WTC11 (cell line): Measurements from ENCODE around the gene TRAP1. TPM values are rescaled to one million over a fixed set of nuclear protein-coding genes. Genes with fewer than 3 reads are reported as not detected.

Source experiments
- ATAC-seq: fragments of 200-7000 bp; cut with Tn5 transposase; 2 replicates; pipeline ENCODE4 v1.10.0; 2021; ENCODE audit warnings: mild to moderate bottlenecking, moderate library complexity
- CTCF ChIA-PET: fragments of 300-600 bp; sonication (Branson Sonifier 250); formaldehyde crosslinking; loops from one replicate; lab custom pipeline; 2021; ENCODE audit warnings: antibody characterized with exemption; lab: Charles Lee
- POLR2A ChIA-PET: fragments of 350-600 bp; sonication (Branson Sonifier 250); formaldehyde crosslinking; loops from one replicate; lab custom pipeline; 2021; ENCODE audit warnings: antibody characterized with exemption; lab: Charles Lee
- DNase-seq: peaks from one replicate; pipeline ENCODE4 v3.0.0; 2021; ENCODE audit warnings: low spot score
- H3K27ac Mint-ChIP-seq: 2 replicates; pipeline ENCODE4 v1.8.0; 2021; ENCODE audit warnings: mixed read lengths
- H3K27me3 Mint-ChIP-seq: 2 replicates; pipeline ENCODE4 v1.8.0; 2021; ENCODE audit warnings: low read depth, mild to moderate bottlenecking, moderate library complexity, mixed read lengths
- H3K36me3 Mint-ChIP-seq: 2 replicates; pipeline ENCODE4 v1.8.0; 2021; ENCODE audit warnings: mixed read lengths
- H3K4me1 Mint-ChIP-seq: 2 replicates; pipeline ENCODE4 v1.8.0; 2022; ENCODE audit warnings: mixed read lengths
- H3K4me3 Mint-ChIP-seq: 2 replicates; pipeline ENCODE4 v1.8.0; 2021; ENCODE audit warnings: mild to moderate bottlenecking, moderate library complexity, mixed read lengths
- H3K9me3 Mint-ChIP-seq: 2 replicates; pipeline ENCODE4 v1.8.0; 2021; ENCODE audit warnings: mixed read lengths
- ATF2 ChIP-seq: sonication (generic); formaldehyde crosslinking; IDR thresholded peaks from 2 replicates; pipeline ENCODE4 v1.8.1; 2022; ENCODE audit warnings: low read depth, missing genetic modification reagents, borderline replicate concordance
- ELF4 ChIP-seq: sonication (generic); formaldehyde crosslinking; IDR thresholded peaks from 2 replicates; pipeline ENCODE4 v1.8.1; 2022; ENCODE audit warnings: low read depth, mild to moderate bottlenecking, moderate library complexity, missing genetic modification reagents
- ESRRA ChIP-seq: sonication (generic); formaldehyde crosslinking; IDR thresholded peaks from 2 replicates; pipeline ENCODE4 v1.8.1; 2022; ENCODE audit warnings: mild to moderate bottlenecking, missing genetic modification reagents, borderline replicate concordance
- FOXJ3 ChIP-seq: sonication (generic); formaldehyde crosslinking; IDR thresholded peaks from 2 replicates; pipeline ENCODE4 v1.9.0; 2021; ENCODE audit warnings: missing genetic modification reagents, mild to moderate bottlenecking, borderline replicate concordance
- GABPB1 ChIP-seq: sonication (generic); formaldehyde crosslinking; IDR thresholded peaks from 2 replicates; pipeline ENCODE4 v1.8.1; 2023; ENCODE audit warnings: mild to moderate bottlenecking, missing genetic modification reagents
- GRHL2 ChIP-seq: fragments of 250-450 bp; sonication (Bioruptor Pico); IDR thresholded peaks from 2 replicates; pipeline ENCODE4 v1.8.0; 2022; ENCODE audit warnings: mild to moderate bottlenecking, moderate library complexity; ENCODE audit not compliant: insufficient replicate concordance, severe bottlenecking
- HMGXB4 ChIP-seq: sonication (generic); formaldehyde crosslinking; IDR thresholded peaks from 2 replicates; pipeline ENCODE4 v1.8.1; 2023; ENCODE audit warnings: mild to moderate bottlenecking, moderate library complexity, missing genetic modification reagents
- NR1H2 ChIP-seq: sonication (generic); formaldehyde crosslinking; IDR thresholded peaks from 2 replicates; pipeline ENCODE4 v1.9.0; 2021; ENCODE audit warnings: mild to moderate bottlenecking, moderate library complexity, missing genetic modification reagents
- ZBTB21 ChIP-seq: sonication (generic); formaldehyde crosslinking; IDR thresholded peaks from 2 replicates; pipeline ENCODE4 v1.8.1; 2023; ENCODE audit warnings: mild to moderate bottlenecking, missing genetic modification reagents, borderline replicate concordance
- ZNF425 ChIP-seq: fragments of 250-450 bp; sonication (Bioruptor Pico); conservative IDR thresholded peaks from 2 replicates; pipeline ENCODE4 v1.9.0; 2021; ENCODE audit warnings: mild to moderate bottlenecking
- total RNA-seq: library from RNA; stranded (reverse); gene quantifications from 3 replicates; pipeline ENCODE4 v1.2.3, GENCODE V29; 2021
- TF ChIP-seq, protein P1 (sequence below): fragments of 250-450 bp; sonication (Bioruptor Pico); IDR thresholded peaks from 2 replicates; pipeline ENCODE4 v1.9.0; 2021; ENCODE audit warnings: mild to moderate bottlenecking
- TF ChIP-seq, protein P2 (sequence below): fragments of 250-450 bp; sonication (Bioruptor Pico); IDR thresholded peaks from 2 replicates; pipeline ENCODE4 v1.9.0; 2021; ENCODE audit warnings: mild to moderate bottlenecking, borderline replicate concordance
- TF ChIP-seq, protein P3 (sequence below): sonication (generic); formaldehyde crosslinking; IDR thresholded peaks from 2 replicates; pipeline ENCODE4 v1.8.1; 2022; ENCODE audit warnings: low read depth, mild to moderate bottlenecking, moderate library complexity, missing genetic modification reagents, borderline replicate concordance
- TF ChIP-seq, protein P4 (sequence below): sonication (generic); formaldehyde crosslinking; IDR thresholded peaks from 2 replicates; pipeline ENCODE4 v1.8.0; 2023; ENCODE audit warnings: missing genetic modification reagents
- TF ChIP-seq, protein P5 (sequence below): sonication (generic); formaldehyde crosslinking; IDR thresholded peaks from 2 replicates; pipeline ENCODE4 v1.8.1; 2022; ENCODE audit warnings: mild to moderate bottlenecking, moderate library complexity, missing genetic modification reagents

The TRAP1 gene
- total RNA-seq, 1 experiment from 2014 or later: 285 TPM

DNA sequence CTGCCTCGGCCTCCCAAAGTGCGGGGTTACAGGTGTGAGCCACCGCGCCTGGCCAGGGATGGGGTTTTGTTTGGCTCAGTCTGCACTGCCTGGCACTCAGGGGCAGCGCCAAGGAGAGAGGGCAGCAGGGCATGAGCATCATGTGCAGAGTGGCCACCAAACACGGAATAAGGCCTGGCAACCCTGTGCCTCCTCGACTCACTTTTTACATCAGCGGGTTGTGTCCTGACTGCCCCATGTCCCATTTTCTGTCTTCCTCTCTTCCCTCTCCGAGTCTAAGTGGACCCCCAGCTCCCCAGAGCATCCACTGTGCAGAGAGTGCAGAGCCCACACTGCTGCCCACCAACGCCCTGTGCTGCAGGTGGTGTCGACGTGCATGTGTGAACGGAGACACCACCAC, 18.2 kb upstream of the TRAP1 start:
- ChIA-PET POLR2A (no interaction called here), CTCF (no interaction called here)
- Mint-ChIP-seq H3K9me3 (peaks cover 5% of the 10 kb centered on the region), H3K27ac (no peak overlapping the region), H3K4me3 (no peak overlapping the region), H3K27me3 (no peaks in the 10 kb centered on the region; the same call in 1 of the 2 replicates), H3K36me3 (peaks cover 92% of the 10 kb centered on the region), H3K4me1 (peaks cover 2% of the 10 kb centered on the region; the same call in 1 of the 2 replicates)
- no peak for ATAC-seq
- TF ChIP-seq, protein P1, sequence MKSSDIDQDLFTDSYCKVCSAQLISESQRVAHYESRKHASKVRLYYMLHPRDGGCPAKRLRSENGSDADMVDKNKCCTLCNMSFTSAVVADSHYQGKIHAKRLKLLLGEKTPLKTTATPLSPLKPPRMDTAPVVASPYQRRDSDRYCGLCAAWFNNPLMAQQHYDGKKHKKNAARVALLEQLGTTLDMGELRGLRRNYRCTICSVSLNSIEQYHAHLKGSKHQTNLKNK (CRISPR knock-in tag): no peak
- no peak for DNase-seq

DNA sequence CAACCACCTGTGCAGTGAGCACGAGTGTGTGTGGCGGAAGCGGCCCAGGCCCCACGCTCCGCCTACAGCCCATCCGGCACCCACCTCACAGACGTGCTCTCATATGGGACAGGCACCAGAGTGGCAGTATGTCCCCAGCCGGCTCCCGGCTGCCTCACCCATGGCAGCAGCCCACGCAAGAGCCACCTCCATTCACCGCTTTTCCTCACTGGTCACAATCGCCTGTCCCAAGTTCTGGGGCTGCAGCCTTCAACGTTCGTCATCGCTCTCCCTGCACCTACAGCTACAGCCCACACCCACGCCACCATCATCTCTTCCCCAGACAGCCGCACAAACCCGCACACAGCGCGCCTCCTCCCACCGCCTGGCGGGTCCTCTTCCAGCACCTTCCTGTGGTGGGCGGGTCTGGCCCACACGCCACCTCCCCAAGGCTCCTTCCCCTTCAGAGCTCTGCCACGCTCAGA, 17.5 kb upstream of the TRAP1 start:
- no peak for DNase-seq
- TF ChIP-seq, protein P2, sequence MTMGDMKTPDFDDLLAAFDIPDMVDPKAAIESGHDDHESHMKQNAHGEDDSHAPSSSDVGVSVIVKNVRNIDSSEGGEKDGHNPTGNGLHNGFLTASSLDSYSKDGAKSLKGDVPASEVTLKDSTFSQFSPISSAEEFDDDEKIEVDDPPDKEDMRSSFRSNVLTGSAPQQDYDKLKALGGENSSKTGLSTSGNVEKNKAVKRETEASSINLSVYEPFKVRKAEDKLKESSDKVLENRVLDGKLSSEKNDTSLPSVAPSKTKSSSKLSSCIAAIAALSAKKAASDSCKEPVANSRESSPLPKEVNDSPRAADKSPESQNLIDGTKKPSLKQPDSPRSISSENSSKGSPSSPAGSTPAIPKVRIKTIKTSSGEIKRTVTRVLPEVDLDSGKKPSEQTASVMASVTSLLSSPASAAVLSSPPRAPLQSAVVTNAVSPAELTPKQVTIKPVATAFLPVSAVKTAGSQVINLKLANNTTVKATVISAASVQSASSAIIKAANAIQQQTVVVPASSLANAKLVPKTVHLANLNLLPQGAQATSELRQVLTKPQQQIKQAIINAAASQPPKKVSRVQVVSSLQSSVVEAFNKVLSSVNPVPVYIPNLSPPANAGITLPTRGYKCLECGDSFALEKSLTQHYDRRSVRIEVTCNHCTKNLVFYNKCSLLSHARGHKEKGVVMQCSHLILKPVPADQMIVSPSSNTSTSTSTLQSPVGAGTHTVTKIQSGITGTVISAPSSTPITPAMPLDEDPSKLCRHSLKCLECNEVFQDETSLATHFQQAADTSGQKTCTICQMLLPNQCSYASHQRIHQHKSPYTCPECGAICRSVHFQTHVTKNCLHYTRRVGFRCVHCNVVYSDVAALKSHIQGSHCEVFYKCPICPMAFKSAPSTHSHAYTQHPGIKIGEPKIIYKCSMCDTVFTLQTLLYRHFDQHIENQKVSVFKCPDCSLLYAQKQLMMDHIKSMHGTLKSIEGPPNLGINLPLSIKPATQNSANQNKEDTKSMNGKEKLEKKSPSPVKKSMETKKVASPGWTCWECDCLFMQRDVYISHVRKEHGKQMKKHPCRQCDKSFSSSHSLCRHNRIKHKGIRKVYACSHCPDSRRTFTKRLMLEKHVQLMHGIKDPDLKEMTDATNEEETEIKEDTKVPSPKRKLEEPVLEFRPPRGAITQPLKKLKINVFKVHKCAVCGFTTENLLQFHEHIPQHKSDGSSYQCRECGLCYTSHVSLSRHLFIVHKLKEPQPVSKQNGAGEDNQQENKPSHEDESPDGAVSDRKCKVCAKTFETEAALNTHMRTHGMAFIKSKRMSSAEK (CRISPR knock-in tag): no peak
- TF ChIP-seq ZBTB21 (no peak), ELF4 (no peak), FOXJ3 (no peak), HMGXB4 (no peak), GABPB1 (CRISPR knock-in tag) (no peak), ESRRA (CRISPR knock-in tag) (no peak)
- TF ChIP-seq, protein P3, sequence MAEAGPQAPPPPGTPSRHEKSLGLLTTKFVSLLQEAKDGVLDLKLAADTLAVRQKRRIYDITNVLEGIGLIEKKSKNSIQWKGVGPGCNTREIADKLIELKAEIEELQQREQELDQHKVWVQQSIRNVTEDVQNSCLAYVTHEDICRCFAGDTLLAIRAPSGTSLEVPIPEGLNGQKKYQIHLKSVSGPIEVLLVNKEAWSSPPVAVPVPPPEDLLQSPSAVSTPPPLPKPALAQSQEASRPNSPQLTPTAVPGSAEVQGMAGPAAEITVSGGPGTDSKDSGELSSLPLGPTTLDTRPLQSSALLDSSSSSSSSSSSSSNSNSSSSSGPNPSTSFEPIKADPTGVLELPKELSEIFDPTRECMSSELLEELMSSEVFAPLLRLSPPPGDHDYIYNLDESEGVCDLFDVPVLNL (CRISPR knock-in tag): no peak
- TF ChIP-seq, protein P4, sequence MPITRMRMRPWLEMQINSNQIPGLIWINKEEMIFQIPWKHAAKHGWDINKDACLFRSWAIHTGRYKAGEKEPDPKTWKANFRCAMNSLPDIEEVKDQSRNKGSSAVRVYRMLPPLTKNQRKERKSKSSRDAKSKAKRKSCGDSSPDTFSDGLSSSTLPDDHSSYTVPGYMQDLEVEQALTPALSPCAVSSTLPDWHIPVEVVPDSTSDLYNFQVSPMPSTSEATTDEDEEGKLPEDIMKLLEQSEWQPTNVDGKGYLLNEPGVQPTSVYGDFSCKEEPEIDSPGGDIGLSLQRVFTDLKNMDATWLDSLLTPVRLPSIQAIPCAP (CRISPR knock-in tag): no peak
- TF ChIP-seq, all 79 proteins: peak for 0
- Mint-ChIP-seq H3K4me1 (peaks cover 2% of the 10 kb centered on the region; the same call in 1 of the 2 replicates), H3K27me3 (no peaks in the 10 kb centered on the region; the same call in 1 of the 2 replicates), H3K36me3 (peaks cover 93% of the 10 kb centered on the region), H3K9me3 (peaks cover 5% of the 10 kb centered on the region), H3K27ac (no peak overlapping the region), H3K4me3 (no peak overlapping the region)
- ChIA-PET POLR2A (no interaction called here), CTCF (interaction anchor here (1.9 kb wide), 1 partner anchor 44 kb away, joined by 5 read pairs; no protein-coding TSS in a partner anchor)
- ATAC-seq: no peak; the same call in 1 of the 2 replicates

- Mint-ChIP-seq H3K4me3 (no peak overlapping the region), H3K36me3 (peaks cover 93% of the 10 kb centered on the region), H3K4me1 (peaks cover 2% of the 10 kb centered on the region; the same call in 1 of the 2 replicates), H3K27ac (no peak overlapping the region), H3K9me3 (peaks cover 5% of the 10 kb centered on the region), H3K27me3 (no peaks in the 10 kb centered on the region; the same call in 1 of the 2 replicates)
- ATAC-seq (no peak), DNase-seq (no peak)
- ChIA-PET CTCF (interaction anchor here (1.9 kb wide), 1 partner anchor 43 kb away, joined by 5 read pairs; no protein-coding TSS in a partner anchor), POLR2A (no interaction called here)
- TF ChIP-seq ZNF425 (CRISPR knock-in tag): no peak
- TF ChIP-seq ATF2 (CRISPR knock-in tag): no peak
- no peak for TF ChIP-seq NR1H2
- TF ChIP-seq GRHL2 (CRISPR knock-in tag): no peak
- TF ChIP-seq, protein P5, sequence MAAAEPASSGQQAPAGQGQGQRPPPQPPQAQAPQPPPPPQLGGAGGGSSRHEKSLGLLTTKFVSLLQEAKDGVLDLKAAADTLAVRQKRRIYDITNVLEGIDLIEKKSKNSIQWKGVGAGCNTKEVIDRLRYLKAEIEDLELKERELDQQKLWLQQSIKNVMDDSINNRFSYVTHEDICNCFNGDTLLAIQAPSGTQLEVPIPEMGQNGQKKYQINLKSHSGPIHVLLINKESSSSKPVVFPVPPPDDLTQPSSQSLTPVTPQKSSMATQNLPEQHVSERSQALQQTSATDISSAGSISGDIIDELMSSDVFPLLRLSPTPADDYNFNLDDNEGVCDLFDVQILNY (CRISPR knock-in tag): no peak
These were observed 16.9 kb upstream of the TRAP1 start for GRCh38 chr16:3734084-3734757.
